Fibroblast of mammary gland (primary cell): ENCODE results near the gene WNT7A.
"Not testable (repeated sequence)": the region's sequence is repeated elsewhere in the genome, so short reads cannot be mapped to it uniquely, and the experiment has no call there.

Experiments used
- DNase-seq: peaks from one replicate; pipeline ENCODE4 v3.0.0-alpha.2; 2010; ENCODE audit warnings: low read depth
- H3K4me3 ChIP-seq: 2 replicates; pipeline ENCODE4 v1.5.1; 2011; ENCODE audit warnings: low read depth, mild to moderate bottlenecking, low read length, moderate library complexity; ENCODE audit not compliant: control insufficient read depth
- TF ChIP-seq, protein P1 (sequence below): conservative IDR thresholded peaks from 2 replicates; pipeline ENCODE4 v1.5.1; 2011; ENCODE audit warnings: low read depth, low read length, inconsistent platforms; ENCODE audit not compliant: control insufficient read depth, insufficient read depth

Gene WNT7A

DNA sequence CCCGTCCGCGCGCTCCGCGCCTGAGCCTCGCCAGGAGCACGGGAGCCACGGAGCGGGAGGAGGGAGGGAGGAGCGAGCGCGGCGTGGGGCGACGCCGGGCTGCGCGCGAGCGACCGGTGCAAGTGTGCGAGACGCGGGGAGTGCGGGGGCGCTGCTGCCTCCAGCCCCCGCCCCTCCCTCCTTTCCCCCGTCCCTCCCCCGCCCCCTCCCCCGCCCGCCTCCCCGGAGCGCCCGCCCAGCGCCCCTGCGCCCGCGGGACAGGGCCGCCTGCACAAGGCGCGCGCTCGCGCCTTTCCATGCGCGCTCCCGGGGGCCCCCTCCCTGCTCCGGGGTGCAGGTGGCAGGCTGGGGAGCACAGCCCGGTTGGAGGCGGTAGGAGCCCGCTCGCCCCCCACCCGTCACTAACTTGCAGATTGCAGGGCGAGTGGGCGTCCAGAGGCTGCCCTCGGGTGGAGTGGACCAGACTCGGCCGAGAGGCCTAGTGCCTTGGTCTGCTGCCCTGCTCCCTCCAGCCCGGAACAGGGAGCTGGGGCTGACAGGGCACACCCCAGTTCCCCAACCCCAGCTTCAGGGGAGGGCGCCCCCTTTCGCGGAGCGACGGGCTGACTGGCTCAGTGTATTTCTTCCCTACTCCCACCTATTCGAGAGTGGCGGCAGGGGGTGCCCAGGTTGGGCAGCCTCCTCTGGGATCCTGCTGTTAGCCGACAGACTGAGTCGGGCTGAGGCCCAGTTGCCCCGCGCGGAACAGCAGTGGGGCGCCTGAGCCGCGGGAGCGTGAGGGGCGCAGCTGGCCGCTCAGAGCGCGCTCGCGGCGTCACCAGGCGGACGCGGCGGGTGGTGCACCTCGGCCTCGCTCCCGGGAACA is at the start of gene WNT7A:
Gene WNT7A (minus strand): TSS at position 126 of the 865 bp plus-strand sequence. CDS start 255 bp downstream, outside the sequence.
- TF ChIP-seq, protein P1, sequence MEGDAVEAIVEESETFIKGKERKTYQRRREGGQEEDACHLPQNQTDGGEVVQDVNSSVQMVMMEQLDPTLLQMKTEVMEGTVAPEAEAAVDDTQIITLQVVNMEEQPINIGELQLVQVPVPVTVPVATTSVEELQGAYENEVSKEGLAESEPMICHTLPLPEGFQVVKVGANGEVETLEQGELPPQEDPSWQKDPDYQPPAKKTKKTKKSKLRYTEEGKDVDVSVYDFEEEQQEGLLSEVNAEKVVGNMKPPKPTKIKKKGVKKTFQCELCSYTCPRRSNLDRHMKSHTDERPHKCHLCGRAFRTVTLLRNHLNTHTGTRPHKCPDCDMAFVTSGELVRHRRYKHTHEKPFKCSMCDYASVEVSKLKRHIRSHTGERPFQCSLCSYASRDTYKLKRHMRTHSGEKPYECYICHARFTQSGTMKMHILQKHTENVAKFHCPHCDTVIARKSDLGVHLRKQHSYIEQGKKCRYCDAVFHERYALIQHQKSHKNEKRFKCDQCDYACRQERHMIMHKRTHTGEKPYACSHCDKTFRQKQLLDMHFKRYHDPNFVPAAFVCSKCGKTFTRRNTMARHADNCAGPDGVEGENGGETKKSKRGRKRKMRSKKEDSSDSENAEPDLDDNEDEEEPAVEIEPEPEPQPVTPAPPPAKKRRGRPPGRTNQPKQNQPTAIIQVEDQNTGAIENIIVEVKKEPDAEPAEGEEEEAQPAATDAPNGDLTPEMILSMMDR, result no peak
- DNase-seq, result no peak
- no peak within 1 kb of the TSS for H3K4me3 ChIP-seq

GRCh38 chr3:13928741-13929140 is 48.9 kb upstream of the WNT7A start:
- DNase-seq, H3K4me3 ChIP-seq: not testable (repeated sequence)

GRCh38 chr3:13927295-13927694 is 47.4 kb upstream of the WNT7A start:
- no peak for DNase-seq
- TF ChIP-seq, protein P1, result no peak
- H3K4me3 ChIP-seq, result no peak overlapping the region

DNA sequence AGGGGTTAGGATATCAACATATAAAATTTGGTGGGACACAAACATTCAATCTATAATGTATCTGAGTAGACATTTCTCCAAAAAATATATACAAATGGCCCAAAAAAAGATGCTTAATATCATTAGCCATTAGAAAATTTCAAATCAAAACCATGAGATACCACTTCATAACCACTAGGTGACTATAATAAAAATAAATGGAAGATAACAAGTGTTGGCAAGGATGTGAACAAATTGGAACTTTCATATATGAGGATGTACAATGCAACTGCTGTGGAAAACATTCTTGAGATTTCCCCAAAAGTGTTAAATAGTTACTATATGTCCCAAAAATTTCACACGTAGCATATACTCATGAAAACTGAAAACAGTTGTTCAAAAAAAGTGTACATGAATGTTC is 36.5 kb upstream of the WNT7A start:
- TF ChIP-seq, protein P1, result no peak
- no peak overlapping the region for H3K4me3 ChIP-seq

DNA sequence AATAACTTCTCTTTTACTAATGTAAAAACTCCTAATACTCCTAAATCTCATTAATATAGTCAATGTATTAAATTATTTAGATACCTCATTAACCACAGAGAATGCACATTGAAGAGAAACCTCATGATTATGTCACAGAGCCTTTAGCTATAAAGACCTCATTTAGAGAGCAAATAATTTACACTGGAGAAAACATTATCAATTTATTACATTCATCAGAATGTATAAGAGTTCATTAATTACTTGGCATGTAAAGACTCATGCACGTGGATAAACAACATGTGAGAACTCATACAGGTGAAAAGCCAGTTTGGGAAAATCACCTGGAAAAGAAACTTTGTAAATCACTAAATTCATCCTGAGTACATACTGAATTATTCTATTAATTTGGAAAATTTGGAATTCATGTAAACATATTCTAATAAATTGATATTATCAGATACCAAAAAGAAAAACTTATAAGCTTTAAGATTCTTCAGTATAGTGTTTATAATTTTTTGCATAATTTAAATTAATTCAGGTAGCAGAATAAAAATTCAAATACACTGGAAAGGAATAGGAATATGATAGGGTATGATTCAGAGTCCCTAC is 22.9 kb upstream of the WNT7A start:
- TF ChIP-seq, protein P1, result no peak
- no peak overlapping the region for H3K4me3 ChIP-seq

More for the DNA sequence above, 36.5 kb upstream of the WNT7A start:
- DNase-seq, result no peak

GRCh38 chr3:13901935-13902584 is 22.2 kb upstream of the WNT7A start:
- no peak for DNase-seq
- H3K4me3 ChIP-seq, result no peak overlapping the region
- TF ChIP-seq, protein P1, result no peak

More for the DNA sequence above, 22.9 kb upstream of the WNT7A start:
- DNase-seq, result no peak

DNA sequence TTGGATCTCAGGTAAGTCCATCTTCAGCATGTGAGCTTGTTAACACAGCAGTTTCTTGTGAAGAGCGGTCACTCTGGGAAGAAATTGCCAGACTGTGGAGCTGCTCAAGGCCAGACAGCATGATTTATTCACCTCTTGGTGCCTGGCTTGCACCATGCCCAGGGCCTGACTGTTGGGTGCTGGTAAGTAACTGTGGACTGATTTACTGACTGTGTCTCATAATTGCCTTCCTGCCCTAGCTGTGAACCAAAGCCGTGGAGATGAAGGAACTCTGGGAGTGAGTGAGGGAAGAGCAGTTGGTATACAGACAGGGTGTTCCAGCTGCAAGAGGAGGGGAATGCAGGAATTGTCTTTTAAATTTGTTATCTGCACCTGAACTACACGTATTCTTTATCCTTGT is 18.5 kb upstream of the WNT7A start:
- no peak for DNase-seq
- TF ChIP-seq, protein P1, result no peak
- no peak overlapping the region for H3K4me3 ChIP-seq
